Measurements from ENCODE around the gene TLCD5. TPM values are rescaled to one million over a fixed set of nuclear protein-coding genes. Genes with fewer than 3 reads are reported as not detected.
A peak's percentile ranks its signal among the peaks of the same experiment; 100 is the strongest.

TLCD5 gene
- total and polyA plus RNA-seq, 7 donors: 0.60 to 7.2 (median 3.7) TPM; not detected in 1

GRCh38 chr11:120316880-120317688 lies 8.0 kb upstream of the TLCD5 start:
- WGBS, 2 donors: 7 to 35% methylated on average over 8 of the region's 8 CpGs
- H3K4me1 ChIP-seq: peaks cover 0 to 15% (median 12%) of the 10 kb centered on the region in 4 donors
- TF ChIP-seq EP300 (IDR thresholded peaks at IDR 0.05): no peak
- TF ChIP-seq POLR2AphosphoS5 (IDR thresholded peaks at IDR 0.05): peak in 1 of 4 donors; percentile 10
- no peak for TF ChIP-seq CTCF (IDR thresholded peaks at IDR 0.05)
- TF ChIP-seq POLR2A (IDR thresholded peaks at IDR 0.05): no peak
- H3K27me3 ChIP-seq: no peaks in the 10 kb centered on the region
- no peak overlapping the region for H3K4me3 ChIP-seq
- peak overlapping the region; percentile 32 to 63 (median 52) for H3K27ac ChIP-seq
- peak; percentile 78 for DNase-seq
- no peaks in the 10 kb centered on the region for H3K36me3 ChIP-seq
- H3K9me3 ChIP-seq: no peaks in the 10 kb centered on the region
- intact Hi-C loops (cut with DNase I): no loop called here

- Histone ChIP-seq H3K36me3 (no peaks in the 10 kb centered on the region), H3K27me3 (no peaks in the 10 kb centered on the region), H3K9me3 (no peaks in the 10 kb centered on the region), H3K27ac (peak overlapping the region; percentile 32 to 63 (median 52)), H3K4me3 (no peak overlapping the region), H3K4me1 (peaks cover 0 to 15% (median 12%) of the 10 kb centered on the region in 4 donors)
- TF ChIP-seq EP300 (IDR thresholded peaks at IDR 0.05): no peak
- TF ChIP-seq POLR2AphosphoS5 (IDR thresholded peaks at IDR 0.05): no peak
- TF ChIP-seq CTCF (IDR thresholded peaks at IDR 0.05): no peak
- no peak for TF ChIP-seq POLR2A (IDR thresholded peaks at IDR 0.05)
- no peak for DNase-seq
- 84 to 85% methylated on average over 10 of the region's 10 CpGs for WGBS, 2 donors
- intact Hi-C loops (cut with DNase I): no loop called here
Observed at GRCh38 chr11:120317689-120318480, 7.2 kb upstream of the TLCD5 start.

GRCh38 chr11:120318906-120319305 lies 6.2 kb upstream of the TLCD5 start:
- intact Hi-C loops (cut with DNase I): no loop called here
- Histone ChIP-seq H3K36me3 (no peaks in the 10 kb centered on the region), H3K4me3 (no peak overlapping the region), H3K4me1 (peaks cover 0 to 15% (median 12%) of the 10 kb centered on the region in 4 donors), H3K9me3 (no peaks in the 10 kb centered on the region), H3K27me3 (no peaks in the 10 kb centered on the region), H3K27ac (no peak overlapping the region)
- 88 to 89% methylated on average over 4 of the region's 4 CpGs for WGBS, 2 donors
- TF ChIP-seq POLR2A (IDR thresholded peaks at IDR 0.05) (no peak), EP300 (IDR thresholded peaks at IDR 0.05) (no peak), POLR2AphosphoS5 (IDR thresholded peaks at IDR 0.05) (no peak), CTCF (IDR thresholded peaks at IDR 0.05) (no peak)
- no peak for DNase-seq

- no peaks in the 10 kb centered on the region for H3K9me3 ChIP-seq
- intact Hi-C loops (cut with DNase I): no loop called here
- peaks cover 0 to 19% (median 13%) of the 10 kb centered on the region in 4 donors for H3K4me1 ChIP-seq
- DNase-seq: no peak
- H3K27me3 ChIP-seq: no peaks in the 10 kb centered on the region
- peak overlapping the region; percentile 81 to 90 (median 85) for H3K27ac ChIP-seq
- TF ChIP-seq EP300 (IDR thresholded peaks at IDR 0.05): no peak
- TF ChIP-seq CTCF (IDR thresholded peaks at IDR 0.05): no peak
- no peak for TF ChIP-seq POLR2AphosphoS5 (IDR thresholded peaks at IDR 0.05)
- TF ChIP-seq POLR2A (IDR thresholded peaks at IDR 0.05): no peak
- peaks cover 0 to 16% (median 0%) of the 10 kb centered on the region in 4 donors for H3K36me3 ChIP-seq
- 68 to 76% methylated on average over 3 of the region's 3 CpGs for WGBS, 2 donors
- H3K4me3 ChIP-seq: peak overlapping the region in 2 of 4 donors; percentile 66 to 70
Observed at GRCh38 chr11:120326228-120326627, 1.1 kb downstream of the TLCD5 start.
